Activated naive CD4-positive, alpha-beta T cell treated with anti-CD3 and anti-CD28 coated beads for 36 hours (primary cell): ENCODE results near the gene PTPN2. TPM values are rescaled to one million over a fixed set of nuclear protein-coding genes. Genes with fewer than 3 reads are reported as not detected.
"Not testable (repeated sequence)": the region's sequence is repeated elsewhere in the genome, so short reads cannot be mapped to it uniquely, and the experiment has no call there.

ENCODE experiments used
- CTCF ChIA-PET: fragments of 350-600 bp; sonication (Branson Sonifier 250); formaldehyde crosslinking; loops from one replicate; lab custom pipeline; 2021; ENCODE audit warnings: antibody characterized with exemption; lab: Charles Lee
- DNase-seq: peaks from one replicate; pipeline ENCODE4 v3.0.0-alpha.2; 2020
- H3K27ac Mint-ChIP-seq: one replicate; pipeline ENCODE4 v1.8.0; 2021; ENCODE audit warnings: mild to moderate bottlenecking, mixed read lengths
- H3K27me3 Mint-ChIP-seq: one replicate; pipeline ENCODE4 v1.8.0; 2021; ENCODE audit warnings: low read depth, mixed read lengths
- H3K36me3 Mint-ChIP-seq: one replicate; pipeline ENCODE4 v1.8.0; 2021; ENCODE audit warnings: low read depth, mixed read lengths
- H3K4me1 Mint-ChIP-seq: one replicate; pipeline ENCODE4 v1.8.0; 2021; ENCODE audit warnings: low read depth, mixed read lengths
- H3K4me3 Mint-ChIP-seq: one replicate; pipeline ENCODE4 v1.8.0; 2021; ENCODE audit warnings: mild to moderate bottlenecking, moderate library complexity, mixed read lengths
- H3K9me3 Mint-ChIP-seq: one replicate; pipeline ENCODE4 v1.8.0; 2021; ENCODE audit warnings: mixed read lengths
- intact Hi-C: fragments of 100-400 bp; cut with micrococcal nuclease; formaldehyde crosslinking; loops from one replicate; pipeline ENCODE4 v1.15.1; 2023
- total RNA-seq, 2 experiments: library from RNA; stranded (reverse); gene quantifications; one replicate each; pipeline ENCODE4 v1.2.3, GENCODE V29; 2021

PTPN2 gene
- total RNA-seq, 2 experiments from 2014 or later: 68.5 to 71.8 TPM

GRCh38 chr18:12765586-12765985, 118.5 kb downstream of the PTPN2 start:
- no peak for DNase-seq
- intact Hi-C loops: no loop called here
- Mint-ChIP-seq H3K36me3 (no peaks in the 10 kb centered on the region), H3K4me1 (no peaks in the 10 kb centered on the region), H3K27ac (no peak overlapping the region), H3K9me3 (no peaks in the 10 kb centered on the region), H3K4me3 (no peak overlapping the region), H3K27me3 (no peaks in the 10 kb centered on the region)
- CTCF ChIA-PET: no interaction called here

GRCh38 chr18:12765126-12765525, 118.9 kb downstream of the PTPN2 start:
- intact Hi-C loops: no loop called here
- Mint-ChIP-seq H3K4me3 (no peak overlapping the region), H3K4me1 (no peaks in the 10 kb centered on the region), H3K36me3 (no peaks in the 10 kb centered on the region), H3K9me3 (no peaks in the 10 kb centered on the region), H3K27ac (no peak overlapping the region), H3K27me3 (no peaks in the 10 kb centered on the region)
- CTCF ChIA-PET: no interaction called here
- DNase-seq: no peak

DNA sequence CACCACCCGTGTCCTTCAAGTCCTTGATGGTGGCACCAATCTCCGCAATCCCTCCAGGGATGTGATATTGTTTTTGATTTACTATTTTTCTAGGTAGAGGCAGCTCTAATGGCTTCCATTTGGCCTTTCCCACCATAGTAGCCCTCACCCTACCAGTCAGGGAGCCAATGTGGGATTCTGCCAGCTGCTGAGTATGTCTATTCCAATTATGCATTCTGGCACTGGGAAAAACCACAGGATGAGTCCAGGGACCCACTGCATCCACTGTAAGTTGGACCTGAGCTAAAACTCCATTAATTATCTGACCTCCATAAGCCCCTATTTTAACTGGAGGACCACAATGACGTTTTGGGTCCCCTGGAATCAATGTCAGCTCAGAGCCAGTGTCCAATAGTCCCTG, 125.5 kb downstream of the PTPN2 start:
- H3K9me3 Mint-ChIP-seq, H3K27me3 Mint-ChIP-seq, H3K27ac Mint-ChIP-seq, H3K4me1 Mint-ChIP-seq, H3K4me3 Mint-ChIP-seq, H3K36me3 Mint-ChIP-seq, intact Hi-C loops, DNase-seq: not testable (repeated sequence)
- CTCF ChIA-PET: interaction anchor here (1.4 kb wide), 1 partner anchor 11 kb away, joined by 4 read pairs; no protein-coding TSS in a partner anchor

GRCh38 chr18:12756619-12757239, 127.3 kb downstream of the PTPN2 start:
- H3K27ac Mint-ChIP-seq, H3K4me3 Mint-ChIP-seq, H3K27me3 Mint-ChIP-seq, CTCF ChIA-PET, H3K4me1 Mint-ChIP-seq, H3K9me3 Mint-ChIP-seq, H3K36me3 Mint-ChIP-seq, DNase-seq, intact Hi-C loops: not testable (repeated sequence)

DNA sequence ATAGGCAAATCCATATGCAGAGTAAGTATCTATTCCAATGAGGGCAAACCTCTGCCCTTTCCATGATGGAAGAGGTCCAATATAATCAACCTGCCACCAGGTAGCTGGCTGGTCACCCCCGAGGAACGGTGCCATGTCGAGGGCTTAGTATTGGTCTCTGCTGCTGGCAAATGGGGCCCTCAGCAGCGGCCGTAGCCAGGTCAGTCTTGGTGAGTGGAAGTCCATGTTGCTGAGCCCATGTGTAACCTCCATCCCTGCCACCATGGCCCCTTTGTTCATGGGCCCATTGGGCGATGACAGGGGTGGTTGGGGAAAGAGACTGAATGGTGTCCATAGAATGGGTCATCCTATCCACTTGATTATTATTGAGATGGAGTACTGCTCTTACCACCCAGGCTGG, 128.4 kb downstream of the PTPN2 start:
- DNase-seq, H3K4me3 Mint-ChIP-seq, H3K9me3 Mint-ChIP-seq, H3K27ac Mint-ChIP-seq, H3K27me3 Mint-ChIP-seq, intact Hi-C loops, H3K36me3 Mint-ChIP-seq, H3K4me1 Mint-ChIP-seq: not testable (repeated sequence)
- CTCF ChIA-PET: interaction anchor here (0.6 kb wide), 1 partner anchor 181 kb away, joined by 4 read pairs; no protein-coding TSS in a partner anchor

DNA sequence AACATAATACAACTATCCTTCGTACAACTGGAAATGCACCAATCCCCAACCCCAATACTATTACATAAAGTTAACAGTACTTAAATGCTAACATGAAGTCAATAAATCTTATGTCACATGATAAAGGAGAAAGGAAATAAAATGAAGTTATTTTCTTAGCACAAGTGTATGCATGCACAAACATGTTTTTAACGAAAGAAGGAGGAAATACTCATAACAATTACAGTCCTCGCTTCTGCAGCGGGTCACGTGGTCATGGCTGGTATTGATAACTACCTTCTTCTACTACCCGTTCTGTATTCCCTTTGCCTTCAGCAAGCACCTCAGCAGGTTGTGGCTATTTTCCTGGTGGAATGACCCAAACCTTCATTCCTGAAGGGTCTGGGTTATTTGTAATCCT, 129.5 kb downstream of the PTPN2 start:
- no peak for DNase-seq
- Mint-ChIP-seq H3K4me1 (peaks cover 11% of the 10 kb centered on the region), H3K9me3 (no peaks in the 10 kb centered on the region), H3K27ac (no peak overlapping the region), H3K27me3 (peaks cover 3% of the 10 kb centered on the region), H3K4me3 (no peak overlapping the region), H3K36me3 (no peaks in the 10 kb centered on the region)
- CTCF ChIA-PET: no interaction called here
- intact Hi-C loops: loop anchor here (5.0 kb wide), 1 partner anchor 83 kb away; no protein-coding TSS in a partner anchor

DNA sequence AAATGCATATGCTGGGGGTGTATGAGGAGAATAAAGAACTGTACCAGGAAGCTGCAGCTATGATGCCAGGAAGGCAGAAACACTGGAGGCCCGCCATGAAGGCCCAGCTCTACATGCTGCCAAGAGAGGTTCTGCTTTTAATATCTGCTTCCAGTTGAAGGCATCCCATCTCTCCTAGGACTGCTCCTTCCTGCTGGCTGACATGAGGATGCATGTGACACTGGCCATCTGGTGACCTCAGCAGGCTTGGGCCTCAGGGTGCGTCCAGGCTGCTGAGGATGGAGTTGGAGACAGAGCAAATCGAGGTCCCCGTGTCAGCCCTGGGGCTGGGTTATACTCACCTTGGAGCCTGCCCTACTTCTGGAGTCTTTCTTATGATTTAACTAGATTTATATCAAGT, 132.1 kb downstream of the PTPN2 start:
- Mint-ChIP-seq H3K9me3 (no peaks in the 10 kb centered on the region), H3K4me1 (peaks cover 11% of the 10 kb centered on the region), H3K4me3 (no peak overlapping the region), H3K27me3 (peaks cover 3% of the 10 kb centered on the region), H3K36me3 (no peaks in the 10 kb centered on the region), H3K27ac (no peak overlapping the region)
- CTCF ChIA-PET: interaction anchor here (0.8 to 2.0 kb wide), 3 partner anchors 15 to 183 kb away, joined by 4 to 6 read pairs (median 4); no protein-coding TSS in a partner anchor
- DNase-seq: no peak
- intact Hi-C loops: loop anchor here (5.0 kb wide), 1 partner anchor 85 kb away; no protein-coding TSS in a partner anchor

GRCh38 chr18:12751503-12751884, 132.5 kb downstream of the PTPN2 start:
- no peak overlapping the region for H3K27ac Mint-ChIP-seq
- H3K4me1 Mint-ChIP-seq: peaks cover 11% of the 10 kb centered on the region

GRCh38 chr18:12750715-12751502, 133.1 kb downstream of the PTPN2 start:
- Mint-ChIP-seq H3K9me3 (no peaks in the 10 kb centered on the region), H3K27me3 (peaks cover 3% of the 10 kb centered on the region), H3K36me3 (no peaks in the 10 kb centered on the region), H3K4me1 (peaks cover 11% of the 10 kb centered on the region), H3K27ac (no peak overlapping the region), H3K4me3 (no peak overlapping the region)
- intact Hi-C loops: loop anchor here (5.0 kb wide), 1 partner anchor 86 kb away; no protein-coding TSS in a partner anchor
- DNase-seq: no peak
- CTCF ChIA-PET: interaction anchor here (0.6 to 3.6 kb wide), 5 partner anchors 13 to 383 kb away, joined by 3 to 14 read pairs (median 3); no protein-coding TSS in a partner anchor

More at GRCh38 chr18:12751503-12751884, 132.5 kb downstream of the PTPN2 start:
- no peak for DNase-seq
- Mint-ChIP-seq H3K27me3 (peaks cover 3% of the 10 kb centered on the region), H3K36me3 (no peaks in the 10 kb centered on the region), H3K9me3 (no peaks in the 10 kb centered on the region), H3K4me3 (no peak overlapping the region)
- CTCF ChIA-PET: interaction anchor here (0.8 to 1.5 kb wide), 2 partner anchors 15 to 164 kb away, joined by 4 read pairs; no protein-coding TSS in a partner anchor
- intact Hi-C loops: loop anchor here (5.0 kb wide), 1 partner anchor 86 kb away; no protein-coding TSS in a partner anchor

- Mint-ChIP-seq H3K36me3 (no peaks in the 10 kb centered on the region), H3K4me1 (peaks cover 11% of the 10 kb centered on the region), H3K4me3 (peak overlapping the region; percentile 41), H3K9me3 (no peaks in the 10 kb centered on the region), H3K27me3 (peaks cover 3% of the 10 kb centered on the region), H3K27ac (peak overlapping the region; percentile 41)
- intact Hi-C loops: loop anchor here (5.0 kb wide), 1 partner anchor 87 kb away; no protein-coding TSS in a partner anchor
- peak; percentile 67 for DNase-seq
- CTCF ChIA-PET: interaction anchor here (0.6 to 3.6 kb wide), 5 partner anchors 12 to 382 kb away, joined by 3 to 14 read pairs (median 3); no protein-coding TSS in a partner anchor
Observed at GRCh38 chr18:12750076-12750714, 133.8 kb downstream of the PTPN2 start.

GRCh38 chr18:12749121-12749520, 134.9 kb downstream of the PTPN2 start:
- Mint-ChIP-seq H3K9me3 (no peaks in the 10 kb centered on the region), H3K4me3 (no peak overlapping the region), H3K27me3 (peaks cover 3% of the 10 kb centered on the region), H3K36me3 (no peaks in the 10 kb centered on the region), H3K4me1 (peaks cover 11% of the 10 kb centered on the region), H3K27ac (no peak overlapping the region)
- intact Hi-C loops: no loop called here
- no peak for DNase-seq
- CTCF ChIA-PET: interaction anchor here (0.9 to 3.6 kb wide), 2 partner anchors 26 to 185 kb away, joined by 3 to 14 read pairs; no protein-coding TSS in a partner anchor

DNA sequence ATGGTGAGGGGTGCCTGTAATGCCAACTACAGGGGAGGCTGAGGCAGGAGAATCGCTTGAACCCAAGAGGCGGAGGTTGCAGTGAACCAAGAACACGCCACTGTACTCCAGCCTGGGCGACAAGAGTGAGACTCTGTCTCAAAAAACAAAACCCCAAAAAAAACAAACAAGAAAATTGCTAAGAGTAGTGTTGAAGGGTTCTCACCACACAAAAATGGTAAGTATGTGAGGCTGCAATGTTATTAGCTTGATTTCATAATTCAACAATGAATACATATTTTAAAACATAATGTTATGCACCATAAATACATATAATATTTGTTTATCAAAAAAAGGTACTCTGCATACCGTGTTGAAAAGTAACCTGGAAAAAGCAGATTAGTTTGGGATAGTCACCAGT, 135.4 kb downstream of the PTPN2 start:
- Mint-ChIP-seq H3K9me3 (no peaks in the 10 kb centered on the region), H3K27me3 (peaks cover 3% of the 10 kb centered on the region), H3K36me3 (no peaks in the 10 kb centered on the region), H3K4me3 (no peak overlapping the region), H3K4me1 (peaks cover 11% of the 10 kb centered on the region), H3K27ac (no peak overlapping the region)
- no peak for DNase-seq
- CTCF ChIA-PET: interaction anchor here (0.6 to 3.6 kb wide), 4 partner anchors 15 to 186 kb away, joined by 3 to 14 read pairs (median 4); no protein-coding TSS in a partner anchor
- intact Hi-C loops: no loop called here
